DMS53 (cell line): ENCODE results near the gene TTC8.
"Not testable (repeated sequence)": the region's sequence is repeated elsewhere in the genome, so short reads cannot be mapped to it uniquely, and the experiment has no call there.

Experiments
- DNase-seq: peaks from one replicate; lab custom pipeline; 2025; lab: John Stamatoyannopoulos, UW

The TTC8 gene

DNA sequence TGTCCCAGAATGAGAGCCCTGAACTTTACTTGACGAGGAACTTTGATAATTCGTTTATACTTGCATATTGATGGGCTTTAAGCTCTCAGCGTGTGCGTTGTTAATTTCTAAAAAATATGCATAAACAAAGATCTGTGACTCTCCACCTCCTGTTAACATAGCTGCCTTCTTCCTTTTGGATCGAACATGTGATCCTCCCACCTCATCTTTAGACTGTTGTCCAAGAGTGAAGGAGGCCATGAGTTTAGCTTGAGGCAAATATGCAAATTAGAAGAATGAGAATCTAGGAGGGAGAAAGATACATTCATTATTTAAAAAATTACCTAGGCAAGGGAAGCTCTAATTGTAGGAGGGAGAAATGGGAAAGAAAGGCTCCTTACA lies 617 bp downstream of the TTC8 start:
- DNase-seq, result peak; percentile 29

DNA sequence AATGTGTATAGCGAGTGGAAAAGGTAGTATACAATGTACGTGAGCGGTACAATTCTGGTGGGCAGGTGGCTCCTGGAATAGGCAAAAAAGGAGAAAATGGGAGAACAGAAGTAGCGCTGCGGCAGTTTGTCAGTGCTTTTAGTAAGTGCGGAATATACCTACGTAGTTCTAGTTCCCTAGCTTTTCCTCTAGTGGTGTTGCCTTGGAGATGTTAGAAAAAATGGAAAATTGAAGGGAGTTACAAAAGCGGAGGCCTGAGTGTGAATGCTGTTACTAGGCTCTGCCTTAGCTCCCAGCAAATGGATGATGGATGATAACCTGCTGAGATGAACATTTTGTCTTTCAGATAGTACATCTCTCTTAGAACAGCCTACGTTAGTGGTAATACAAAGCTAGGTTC lies 1.1 kb downstream of the TTC8 start:
- no peak for DNase-seq

DNA sequence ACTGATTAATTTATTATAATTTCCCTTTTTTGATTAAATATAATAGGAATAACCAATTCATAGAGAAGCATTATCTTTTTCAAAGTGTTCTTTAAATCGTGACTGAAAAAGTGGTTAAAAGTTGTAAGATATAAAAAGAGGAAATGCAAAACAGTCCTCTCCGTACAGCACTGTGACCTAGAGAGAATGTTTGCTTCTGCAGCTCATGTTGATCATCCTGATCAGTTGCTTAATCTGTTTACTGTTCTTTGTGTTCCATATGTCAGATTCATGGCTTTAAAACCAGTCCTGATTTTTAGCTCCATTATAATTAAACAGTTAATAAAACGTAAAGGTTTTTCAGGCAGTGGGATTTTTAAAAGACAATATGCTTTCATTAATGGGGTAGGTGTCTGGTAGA lies 4.7 kb downstream of the TTC8 start:
- DNase-seq, result no peak

- DNase-seq, result no peak
These were observed 5.3 kb downstream of the TTC8 start for GRCh38 chr14:88829685-88830302.

- DNase-seq, result no peak
These were observed 6.8 kb downstream of the TTC8 start for GRCh38 chr14:88831284-88831683.

DNA sequence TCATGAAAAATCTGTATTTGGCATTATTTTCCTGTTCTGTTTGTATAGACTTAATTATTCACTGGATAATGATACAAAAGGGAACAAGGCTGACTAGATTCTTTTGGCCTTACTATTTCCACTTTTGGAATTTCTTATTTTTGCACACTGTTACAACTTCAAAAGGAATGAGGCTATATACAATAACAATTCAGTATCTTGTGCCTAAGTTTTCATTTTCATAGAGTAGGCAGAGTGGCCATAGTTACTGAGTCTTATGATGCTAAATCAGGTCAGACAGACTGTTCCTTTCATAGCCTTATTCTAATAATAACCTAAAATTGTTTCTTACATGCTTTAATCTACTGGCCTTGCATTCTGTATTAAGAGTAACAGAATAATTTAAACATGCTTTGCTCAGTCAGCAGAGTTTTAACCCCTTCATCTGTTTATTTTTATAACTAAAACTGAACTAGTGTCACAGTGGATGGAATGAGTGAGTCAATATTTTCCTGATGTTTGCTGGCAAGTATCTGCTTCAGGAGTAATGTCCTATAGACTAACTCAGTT lies 10.5 kb downstream of the TTC8 start:
- DNase-seq, result no peak

GRCh38 chr14:88835661-88836060 lies 11.2 kb downstream of the TTC8 start:
- DNase-seq, result no peak

- no peak for DNase-seq
These were observed 13.0 kb downstream of the TTC8 start for GRCh38 chr14:88837495-88837894.

- DNase-seq, result no peak
These were observed 13.6 kb downstream of the TTC8 start for GRCh38 chr14:88838015-88838414.

- DNase-seq, result no peak
These were observed 16.5 kb downstream of the TTC8 start for GRCh38 chr14:88840926-88841325.

- DNase-seq, result no peak
These were observed 17.3 kb downstream of the TTC8 start for GRCh38 chr14:88841741-88842140.

DNA sequence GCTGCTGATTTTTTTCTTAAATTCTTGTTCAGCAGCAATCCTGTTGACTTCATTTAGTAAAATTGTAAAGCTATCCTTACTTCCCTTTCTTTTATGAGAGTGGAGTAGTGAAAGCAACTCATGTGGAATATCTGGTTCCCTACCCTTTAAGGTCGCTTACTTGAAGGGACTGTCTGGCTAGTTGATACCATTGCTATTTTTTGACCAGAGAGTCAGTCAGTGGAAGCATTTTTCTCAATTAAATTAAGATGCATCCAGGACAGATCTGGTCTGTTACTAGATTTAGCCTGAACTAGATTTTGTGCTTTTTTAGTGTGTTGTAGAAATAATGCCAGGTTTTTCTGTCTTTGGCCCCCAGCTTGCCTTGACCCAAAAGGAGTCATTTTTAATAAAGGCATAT lies 18.0 kb downstream of the TTC8 start:
- DNase-seq, result no peak

- DNase-seq, result no peak
These were observed 20.6 kb downstream of the TTC8 start for GRCh38 chr14:88844980-88845491.

- DNase-seq, result no peak
These were observed 24.1 kb downstream of the TTC8 start for GRCh38 chr14:88848571-88848970.

DNA sequence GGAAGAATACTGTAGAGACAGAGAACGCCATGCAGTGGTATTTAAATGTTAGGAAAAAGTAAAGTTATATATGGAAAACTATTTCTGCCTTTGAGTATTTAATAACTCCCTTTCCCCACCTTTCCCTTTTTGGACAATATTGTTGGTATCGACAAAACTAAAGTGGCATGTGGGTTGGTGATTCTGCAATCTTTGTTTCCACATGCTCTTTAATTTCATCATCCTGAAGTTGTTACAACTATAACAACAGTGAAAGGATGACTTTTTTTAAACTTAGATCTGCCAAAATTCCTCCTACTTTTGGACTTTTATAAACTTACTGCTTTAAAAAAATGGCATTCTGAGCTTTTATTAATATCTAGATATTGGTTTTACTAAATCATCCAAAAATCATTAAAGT lies 25.3 kb downstream of the TTC8 start:
- no peak for DNase-seq

DNA sequence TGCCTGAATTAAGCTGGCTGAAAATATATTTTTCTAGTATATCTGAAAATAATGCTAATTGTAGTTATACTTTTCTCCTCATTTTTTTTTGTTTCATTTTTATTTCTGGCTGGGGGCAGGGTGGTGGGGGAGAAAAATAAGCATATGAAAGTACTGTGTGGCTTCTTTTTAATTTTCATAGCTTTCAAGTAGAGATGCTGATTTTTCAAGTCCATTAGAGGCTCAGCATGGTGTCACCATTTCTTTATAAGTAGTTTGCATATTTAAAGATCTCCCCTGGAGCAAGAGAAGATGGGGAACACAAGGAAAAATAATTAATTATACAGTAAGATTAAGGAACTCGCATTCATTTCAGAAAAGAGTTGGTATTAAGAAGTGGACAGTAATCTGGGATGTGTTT lies 27.1 kb downstream of the TTC8 start:
- DNase-seq, result no peak

- DNase-seq, result no peak
These were observed 28.2 kb downstream of the TTC8 start for GRCh38 chr14:88852632-88853031.

DNA sequence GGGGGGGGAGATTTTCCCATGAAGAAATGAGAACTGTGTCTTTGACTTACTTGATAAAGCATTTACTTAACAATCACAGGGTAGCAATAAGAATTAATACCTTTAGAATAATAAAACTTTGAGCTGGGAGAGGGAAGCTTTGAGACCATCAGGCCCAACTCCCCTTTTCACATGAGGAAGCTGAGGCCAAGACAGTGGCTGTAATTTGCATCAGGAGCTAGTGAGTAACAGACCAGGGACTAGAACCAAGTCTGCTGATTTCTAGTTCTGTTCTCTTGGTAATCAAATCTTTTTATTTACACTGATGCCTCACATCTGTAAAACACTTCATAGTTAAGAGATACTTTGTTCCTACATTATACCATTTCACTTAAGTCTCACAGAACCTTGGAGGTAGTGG lies 28.7 kb downstream of the TTC8 start:
- DNase-seq, result no peak

DNA sequence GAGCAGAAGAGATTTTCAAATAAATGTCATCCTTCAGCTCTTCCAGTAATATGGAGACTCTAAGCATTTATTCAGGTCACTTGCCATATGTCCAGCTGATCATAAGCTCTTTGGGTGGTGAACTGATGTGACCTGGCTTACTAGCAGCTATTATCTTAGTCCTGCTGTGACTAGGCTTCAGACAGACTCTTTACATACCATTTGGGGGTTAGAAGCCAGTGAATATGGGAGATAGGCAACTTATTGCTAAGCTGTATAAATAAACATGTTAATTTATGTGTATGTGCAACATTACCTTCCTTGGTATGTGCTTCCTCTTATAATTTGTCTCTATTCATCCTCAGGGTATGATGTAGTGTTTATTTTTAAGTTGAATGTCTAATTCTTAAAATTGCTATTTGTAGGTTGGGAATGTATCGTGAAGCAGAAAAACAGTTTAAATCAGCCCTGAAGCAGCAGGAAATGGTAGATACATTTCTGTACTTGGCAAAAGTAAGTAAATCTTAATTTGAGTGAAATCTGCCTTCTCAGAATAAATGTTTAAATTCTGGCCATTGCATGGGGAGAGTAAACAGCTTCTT lies 32.4 kb downstream of the TTC8 start:
- DNase-seq, result no peak

GRCh38 chr14:88857861-88858260 lies 33.4 kb downstream of the TTC8 start:
- DNase-seq, result not testable (repeated sequence)

DNA sequence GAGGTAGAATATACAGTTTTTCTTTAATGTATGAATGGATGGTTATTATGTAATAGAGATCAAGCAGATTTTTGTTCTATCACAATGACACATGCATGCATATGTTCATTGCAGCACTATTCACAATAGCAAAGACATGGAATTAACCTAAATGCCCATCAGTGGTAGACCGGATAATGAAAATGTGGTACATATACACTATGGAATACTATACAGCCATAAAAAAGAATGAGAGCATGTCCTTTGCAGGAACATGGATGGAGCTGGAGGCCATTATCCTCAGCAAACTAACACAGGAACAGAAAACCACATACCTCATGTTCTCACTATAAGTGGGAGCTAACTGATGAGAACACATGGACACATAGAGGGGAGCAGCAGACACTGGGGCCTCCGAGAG lies 34.7 kb downstream of the TTC8 start:
- DNase-seq, result not testable (repeated sequence)

DNA sequence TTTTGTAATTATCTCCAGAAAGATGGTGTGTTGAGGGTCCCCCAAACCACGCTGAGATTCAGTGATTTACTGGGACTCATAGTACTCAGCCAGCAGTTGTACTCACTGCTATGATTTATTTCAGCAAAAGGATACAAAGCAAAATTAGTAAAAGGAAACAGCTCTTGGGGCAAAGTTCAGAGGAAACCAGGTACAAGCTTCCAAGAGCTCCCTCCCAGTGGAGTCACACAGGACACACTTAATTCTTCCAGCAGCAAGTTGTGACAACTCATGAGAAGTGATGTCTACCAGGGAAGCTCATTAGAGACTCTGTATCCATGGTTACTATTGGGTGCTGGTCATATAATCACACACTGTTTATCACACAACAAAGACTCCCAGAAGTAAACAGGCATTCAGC lies 38.7 kb downstream of the TTC8 start:
- DNase-seq, result no peak

DNA sequence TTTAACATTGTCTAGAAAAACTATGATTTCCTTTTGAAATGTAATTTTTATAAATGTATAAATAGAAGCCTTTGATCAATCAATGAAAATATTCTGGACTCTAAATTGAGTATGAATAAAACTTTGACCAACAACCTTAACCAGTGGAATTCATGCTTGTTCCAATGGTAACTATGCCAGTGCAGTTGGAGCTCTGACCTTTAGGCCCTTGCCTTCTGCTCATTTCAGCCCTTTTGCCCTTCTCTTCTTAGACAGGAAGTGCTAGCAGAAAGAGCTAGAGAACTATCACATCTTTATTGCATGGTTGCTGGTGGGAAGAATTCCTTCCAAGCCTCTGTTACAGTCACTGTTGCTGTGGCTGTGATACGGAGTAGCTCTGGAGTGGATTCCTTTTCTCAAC lies 39.7 kb downstream of the TTC8 start:
- DNase-seq, result no peak

DNA sequence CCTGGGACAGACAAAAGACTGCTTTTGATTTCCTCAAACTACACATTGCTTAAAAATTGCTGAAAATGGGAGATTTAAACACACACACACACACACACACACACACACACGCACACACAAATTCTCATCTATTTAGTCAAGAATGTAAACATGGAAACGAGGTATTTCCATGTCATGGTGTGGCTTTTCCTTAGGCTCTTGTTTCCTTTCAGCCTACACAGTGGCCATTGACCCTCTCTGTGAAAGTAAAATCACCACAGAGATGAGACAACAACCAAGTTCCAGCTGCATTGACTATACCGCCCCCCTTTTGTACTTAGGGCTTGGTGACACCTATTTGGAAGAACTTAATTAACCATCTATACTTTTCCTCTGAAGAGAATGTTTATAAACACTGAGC lies 41.9 kb downstream of the TTC8 start:
- DNase-seq, result no peak
